ENCODE results near the gene DNAAF3. TPM values are rescaled to one million over a fixed set of nuclear protein-coding genes. Genes with fewer than 3 reads are reported as not detected.
A peak's percentile ranks its signal among the peaks of the same experiment; 100 is the strongest.

DNAAF3 gene
- polyA plus RNA-seq, 1 experiment: 0.21 TPM

GRCh38 chr19:55133639-55134444 lies 32.6 kb downstream of the DNAAF3 start:
- no peak overlapping the region for H3K4me3 ChIP-seq (ENCODE audit: low read depth, low read length)
- peaks cover 34% of the 10 kb centered on the region for H3K27me3 ChIP-seq (ENCODE audit: control insufficient read depth, insufficient read depth, low read length)
- ChIA-PET CTCF (interaction anchor here (0.6 to 1.4 kb wide), 3 partner anchors 45 to 499 kb away, joined by 3 to 5 read pairs (median 4); no protein-coding TSS in a partner anchor), POLR2A (no interaction called here)
- DNase-seq (ENCODE audit: low read depth, low spot score): no peak
- no peak for TF ChIP-seq CTCF (IDR thresholded peaks at IDR 0.05; ENCODE audit: low read depth, low read length)
- H3K9me3 ChIP-seq (ENCODE audit: control insufficient read depth, insufficient read depth, low read length): no peaks in the 10 kb centered on the region
- no peak overlapping the region for H3K27ac ChIP-seq (ENCODE audit: low read depth, low read length)

GRCh38 chr19:55132453-55133129 lies 33.8 kb downstream of the DNAAF3 start:
- no peaks in the 10 kb centered on the region for H3K9me3 ChIP-seq (ENCODE audit: control insufficient read depth, insufficient read depth, low read length)
- no peak overlapping the region for H3K4me3 ChIP-seq (ENCODE audit: low read depth, low read length)
- DNase-seq (ENCODE audit: low read depth, low spot score): no peak
- no peak overlapping the region for H3K27ac ChIP-seq (ENCODE audit: low read depth, low read length)
- POLR2A ChIA-PET: no interaction called here
- peak; percentile 25; the same call in 1 of the 2 replicates for TF ChIP-seq CTCF (IDR thresholded peaks at IDR 0.05; ENCODE audit: low read depth, low read length)
- CTCF ChIA-PET: interaction anchor here (0.6 to 1.5 kb wide), 3 partner anchors 8 to 500 kb away, joined by 3 to 6 read pairs (median 5); no protein-coding TSS in a partner anchor
- peaks cover 31% of the 10 kb centered on the region for H3K27me3 ChIP-seq (ENCODE audit: control insufficient read depth, insufficient read depth, low read length)

DNA sequence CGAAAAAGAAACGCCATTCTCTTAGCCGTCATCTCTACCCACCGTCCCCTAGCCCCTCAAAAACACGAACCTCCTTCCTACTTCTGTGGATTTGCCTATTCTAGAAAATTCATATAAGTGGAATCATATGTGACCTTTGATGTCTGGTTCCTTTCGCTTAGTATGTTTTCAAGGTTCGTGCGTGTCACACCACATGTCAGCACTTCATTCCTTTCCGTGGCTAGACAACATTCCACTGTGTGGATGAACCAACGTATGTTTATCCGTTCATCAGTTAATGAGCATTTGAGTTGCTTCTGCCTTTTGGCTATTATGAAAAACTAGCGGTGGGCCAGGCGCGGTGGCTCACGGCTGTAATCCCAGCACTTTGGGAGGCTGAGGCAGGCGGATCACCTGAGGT lies 35.0 kb downstream of the DNAAF3 start:
- CTCF ChIA-PET: interaction anchor here (0.7 to 1.5 kb wide), 3 partner anchors 9 to 339 kb away, joined by 3 to 6 read pairs (median 5); no protein-coding TSS in a partner anchor
- no peak for DNase-seq (ENCODE audit: low read depth, low spot score)

DNA sequence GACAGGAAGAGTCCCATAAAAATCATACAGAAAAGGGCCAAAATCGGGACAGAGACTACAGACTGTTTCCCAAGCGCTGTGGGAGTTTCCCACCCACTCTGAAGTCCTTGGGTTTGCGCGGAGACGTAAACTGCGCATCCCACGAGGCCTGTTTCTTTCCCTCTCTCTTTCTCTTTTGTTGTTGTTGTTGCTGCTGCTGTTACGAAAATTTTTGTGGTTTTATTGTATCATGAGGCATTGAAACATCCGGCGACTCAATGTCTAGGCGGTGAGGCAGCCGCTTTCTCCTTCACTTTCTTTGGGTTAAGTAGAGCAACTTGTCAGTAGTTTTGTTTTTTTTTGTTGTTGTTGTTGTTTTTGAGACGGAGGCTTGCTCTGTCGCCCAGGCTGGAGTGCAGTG lies 47.4 kb downstream of the DNAAF3 start:
- no peak overlapping the region for H3K27ac ChIP-seq (ENCODE audit: low read depth, low read length)
- ChIA-PET POLR2A (no interaction called here), CTCF (interaction anchor here (1.3 kb wide), 1 partner anchor 21 kb away, joined by 5 read pairs; no protein-coding TSS in a partner anchor)
- no peak overlapping the region for H3K4me3 ChIP-seq (ENCODE audit: low read depth, low read length)
- H3K9me3 ChIP-seq (ENCODE audit: control insufficient read depth, insufficient read depth, low read length): peaks cover 3% of the 10 kb centered on the region; the same call in 1 of the 2 replicates
- DNase-seq (ENCODE audit: low read depth, low spot score): no peak
- no peak for TF ChIP-seq CTCF (IDR thresholded peaks at IDR 0.05; ENCODE audit: low read depth, low read length)
- H3K27me3 ChIP-seq (ENCODE audit: control insufficient read depth, insufficient read depth, low read length): peaks cover 6% of the 10 kb centered on the region

More for the DNA sequence above, 35.0 kb downstream of the DNAAF3 start:
- Histone ChIP-seq H3K27ac (ENCODE audit: low read depth, low read length) (no peak overlapping the region), H3K27me3 (ENCODE audit: control insufficient read depth, insufficient read depth, low read length) (peaks cover 33% of the 10 kb centered on the region), H3K9me3 (ENCODE audit: control insufficient read depth, insufficient read depth, low read length) (no peaks in the 10 kb centered on the region), H3K4me3 (ENCODE audit: low read depth, low read length) (no peak overlapping the region)
- POLR2A ChIA-PET: no interaction called here
- TF ChIP-seq CTCF (IDR thresholded peaks at IDR 0.05; ENCODE audit: low read depth, low read length): no peak

All from AG04450 (cell line).